Lower lobe of right lung (tissue), 2 donors: ENCODE measurements around the gene TECTB. TPM values are rescaled to one million over a fixed set of nuclear protein-coding genes. Genes with fewer than 3 reads are reported as not detected.
"Not testable (repeated sequence)": the region's sequence is repeated elsewhere in the genome, so short reads cannot be mapped to it uniquely, and the experiment has no call there.

Source experiments
- ATAC-seq, 2 donors: fragments of 200-7000 bp; cut with Tn5 transposase; one replicate each; pipeline ENCODE4 v1.9.1; 2020 to 2022; ENCODE audit warnings: mild to moderate bottlenecking in 2 of 2, moderate library complexity in 2 of 2
- DNase-seq: peaks from one replicate; pipeline ENCODE4 v3.0.0-alpha.2; 2020
- H3K27ac ChIP-seq: fragments of 200-600 bp; one replicate; pipeline ENCODE4 v1.8.0; 2022
- H3K27me3 ChIP-seq: fragments of 200-600 bp; one replicate; pipeline ENCODE4 v1.8.0; 2022; ENCODE audit warnings: low read depth
- H3K36me3 ChIP-seq: fragments of 200-600 bp; one replicate; pipeline ENCODE4 v1.8.0; 2022; ENCODE audit warnings: mild to moderate bottlenecking
- H3K4me1 ChIP-seq: fragments of 200-600 bp; one replicate; pipeline ENCODE4 v1.8.0; 2022
- H3K4me3 ChIP-seq: fragments of 200-600 bp; one replicate; pipeline ENCODE4 v1.8.0; 2022; ENCODE audit warnings: mild to moderate bottlenecking
- H3K9me3 ChIP-seq: fragments of 200-600 bp; one replicate; pipeline ENCODE4 v1.8.0; 2022
- intact Hi-C: fragments of 100-400 bp; cut with DNase I; formaldehyde crosslinking; loops from one replicate; pipeline ENCODE4 v1.11.0; 2022
- total RNA-seq: library from RNA; stranded (reverse); fragmentation: NEBNext Ultra II Directional; extraction: Animal tissue kit (Norgen Biotek cat#: 25700); gene quantifications from one replicate; pipeline ENCODE4 v1.2.1, GENCODE V29; 2021
- TF ChIP-seq, protein P1 (sequence below): fragments of 200-600 bp; IDR thresholded peaks from one replicate; pipeline ENCODE4 v1.8.0; 2022; ENCODE audit warnings: antibody characterized with exemption, mild to moderate bottlenecking
- donor health status: DM: no; HTN: yes; CAD: no; lungs with severe emphysema.

TECTB gene
- total RNA-seq, 1 donor from 2014 or later = not detected

GRCh38 chr10:112248584-112249295 is 34.5 kb upstream of the TECTB start:
- H3K4me1 ChIP-seq = no peaks in the 10 kb centered on the region
- no peak for DNase-seq
- H3K27me3 ChIP-seq = peaks cover 5% of the 10 kb centered on the region
- intact Hi-C loops = no loop called here
- no peak for ATAC-seq
- H3K9me3 ChIP-seq = peaks cover 11% of the 10 kb centered on the region
- no peak overlapping the region for H3K27ac ChIP-seq
- TF ChIP-seq, protein P1, sequence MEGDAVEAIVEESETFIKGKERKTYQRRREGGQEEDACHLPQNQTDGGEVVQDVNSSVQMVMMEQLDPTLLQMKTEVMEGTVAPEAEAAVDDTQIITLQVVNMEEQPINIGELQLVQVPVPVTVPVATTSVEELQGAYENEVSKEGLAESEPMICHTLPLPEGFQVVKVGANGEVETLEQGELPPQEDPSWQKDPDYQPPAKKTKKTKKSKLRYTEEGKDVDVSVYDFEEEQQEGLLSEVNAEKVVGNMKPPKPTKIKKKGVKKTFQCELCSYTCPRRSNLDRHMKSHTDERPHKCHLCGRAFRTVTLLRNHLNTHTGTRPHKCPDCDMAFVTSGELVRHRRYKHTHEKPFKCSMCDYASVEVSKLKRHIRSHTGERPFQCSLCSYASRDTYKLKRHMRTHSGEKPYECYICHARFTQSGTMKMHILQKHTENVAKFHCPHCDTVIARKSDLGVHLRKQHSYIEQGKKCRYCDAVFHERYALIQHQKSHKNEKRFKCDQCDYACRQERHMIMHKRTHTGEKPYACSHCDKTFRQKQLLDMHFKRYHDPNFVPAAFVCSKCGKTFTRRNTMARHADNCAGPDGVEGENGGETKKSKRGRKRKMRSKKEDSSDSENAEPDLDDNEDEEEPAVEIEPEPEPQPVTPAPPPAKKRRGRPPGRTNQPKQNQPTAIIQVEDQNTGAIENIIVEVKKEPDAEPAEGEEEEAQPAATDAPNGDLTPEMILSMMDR = no peak
- no peak overlapping the region for H3K4me3 ChIP-seq
- no peaks in the 10 kb centered on the region for H3K36me3 ChIP-seq

GRCh38 chr10:112249722-112250121 is 33.5 kb upstream of the TECTB start:
- Histone ChIP-seq H3K27me3 (no peaks in the 10 kb centered on the region), H3K4me1 (no peaks in the 10 kb centered on the region), H3K36me3 (no peaks in the 10 kb centered on the region), H3K27ac (no peak overlapping the region), H3K9me3 (peaks cover 11% of the 10 kb centered on the region), H3K4me3 (no peak overlapping the region)
- ATAC-seq (no peak), DNase-seq (no peak)
- intact Hi-C loops = no loop called here
- TF ChIP-seq, protein P1 = no peak

- H3K36me3 ChIP-seq = no peaks in the 10 kb centered on the region
- intact Hi-C loops = no loop called here
- H3K9me3 ChIP-seq = peaks cover 11% of the 10 kb centered on the region
- ATAC-seq (no peak), DNase-seq (no peak)
- TF ChIP-seq, protein P1 = no peak
- no peak overlapping the region for H3K4me3 ChIP-seq
- no peaks in the 10 kb centered on the region for H3K4me1 ChIP-seq
- no peaks in the 10 kb centered on the region for H3K27me3 ChIP-seq
- H3K27ac ChIP-seq = no peak overlapping the region
These were observed 32.6 kb upstream of the TECTB start for GRCh38 chr10:112250555-112250954.

DNA sequence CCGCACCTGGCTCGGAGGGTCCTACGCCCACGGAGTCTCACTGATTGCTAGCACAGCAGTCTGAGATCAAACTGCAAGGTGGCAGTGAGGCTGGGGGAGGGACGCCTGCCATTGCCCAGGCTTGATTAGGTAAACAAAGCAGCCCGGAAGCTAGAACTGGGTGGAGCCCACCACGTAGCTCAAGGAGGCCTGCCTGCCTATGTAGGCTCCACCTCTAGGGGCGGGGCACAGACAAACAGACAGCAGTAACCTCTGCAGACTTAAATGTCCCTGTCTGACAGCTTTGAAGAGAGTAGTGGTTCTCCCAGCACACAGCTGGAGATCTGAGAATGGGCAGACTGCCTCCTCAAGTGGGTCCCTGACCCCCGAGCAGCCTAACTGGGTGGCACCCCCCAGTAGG is 32.0 kb upstream of the TECTB start:
- intact Hi-C loops, H3K4me3 ChIP-seq, H3K27me3 ChIP-seq, H3K36me3 ChIP-seq, H3K4me1 ChIP-seq, ATAC-seq, H3K27ac ChIP-seq, DNase-seq: not testable (repeated sequence)
- peaks cover 11% of the 10 kb centered on the region for H3K9me3 ChIP-seq

DNA sequence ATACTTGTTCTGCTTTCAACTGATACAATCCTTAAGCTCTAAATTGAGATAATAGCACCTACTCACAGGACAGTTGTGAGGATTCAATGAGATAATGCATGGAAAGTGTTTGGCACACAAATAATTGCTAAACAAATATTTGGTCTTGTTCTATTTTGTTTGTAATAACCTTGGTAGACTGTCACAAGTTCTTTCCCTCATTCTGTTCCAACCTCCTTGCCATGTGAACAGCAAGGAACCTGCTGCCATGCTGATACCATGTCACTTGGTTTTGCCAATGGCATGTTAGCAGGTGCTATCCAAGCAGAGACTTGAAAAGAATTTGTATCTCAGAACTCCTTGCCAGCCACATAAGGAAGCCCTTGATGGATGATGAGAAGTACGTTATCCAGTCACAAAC is 24.8 kb upstream of the TECTB start:
- Histone ChIP-seq H3K4me1 (no peaks in the 10 kb centered on the region), H3K27me3 (no peaks in the 10 kb centered on the region), H3K27ac (no peak overlapping the region), H3K4me3 (no peak overlapping the region), H3K36me3 (no peaks in the 10 kb centered on the region), H3K9me3 (no peaks in the 10 kb centered on the region)
- intact Hi-C loops = no loop called here
- no peak for ATAC-seq
- TF ChIP-seq, protein P1 = no peak
- no peak for DNase-seq

GRCh38 chr10:112259688-112260087 is 23.5 kb upstream of the TECTB start:
- TF ChIP-seq, protein P1 = no peak
- H3K27ac ChIP-seq = no peak overlapping the region
- no peak overlapping the region for H3K4me3 ChIP-seq
- no peaks in the 10 kb centered on the region for H3K36me3 ChIP-seq
- DNase-seq (no peak), ATAC-seq (no peak)
- H3K27me3 ChIP-seq = no peaks in the 10 kb centered on the region
- H3K4me1 ChIP-seq = no peaks in the 10 kb centered on the region
- H3K9me3 ChIP-seq = no peaks in the 10 kb centered on the region
- intact Hi-C loops = no loop called here
